Forelimb muscle (tissue), 1 donor: ENCODE measurements around the gene TREH. TPM values are rescaled to one million over a fixed set of nuclear protein-coding genes. Genes with fewer than 3 reads are reported as not detected.
"Not testable (repeated sequence)": the region's sequence is repeated elsewhere in the genome, so short reads cannot be mapped to it uniquely, and the experiment has no call there.

Experiments used
- DNase-seq: peaks from one replicate; pipeline ENCODE4 v3.0.0-alpha.2; 2013; ENCODE audit warnings: low read depth
- polyA plus RNA-seq: library from polyadenylated mRNA; unstranded; fragments of 120-200 nt; gene quantifications from one replicate; pipeline ENCODE4 v1.2.1, GENCODE V29; 2013; ENCODE audit not compliant: insufficient read length

TREH gene
- polyA plus RNA-seq, 1 donor: 0.19 TPM

DNA sequence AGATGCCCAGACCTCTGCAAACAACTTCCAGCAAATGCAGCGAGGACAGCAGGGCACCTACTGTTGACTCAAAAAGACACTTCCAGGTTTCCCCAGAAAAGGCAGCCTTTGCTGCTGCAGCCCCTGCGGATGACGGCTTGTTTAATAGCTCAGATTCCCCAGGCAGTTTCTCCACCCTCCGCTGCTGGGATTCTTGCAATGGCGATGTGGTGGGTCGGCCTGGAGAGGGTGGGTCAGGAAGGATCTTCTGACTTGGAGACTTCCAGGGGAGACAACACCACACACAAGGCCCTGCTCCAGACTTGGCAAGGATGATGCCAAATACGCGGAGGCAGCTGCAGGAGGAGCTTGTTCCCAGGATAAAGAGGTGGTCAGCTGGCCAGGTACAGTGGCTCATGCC is 17.9 kb upstream of the TREH start:
- DNase-seq: no peak

GRCh38 chr11:118696673-118697226 is 17.3 kb upstream of the TREH start:
- DNase-seq: no peak

DNA sequence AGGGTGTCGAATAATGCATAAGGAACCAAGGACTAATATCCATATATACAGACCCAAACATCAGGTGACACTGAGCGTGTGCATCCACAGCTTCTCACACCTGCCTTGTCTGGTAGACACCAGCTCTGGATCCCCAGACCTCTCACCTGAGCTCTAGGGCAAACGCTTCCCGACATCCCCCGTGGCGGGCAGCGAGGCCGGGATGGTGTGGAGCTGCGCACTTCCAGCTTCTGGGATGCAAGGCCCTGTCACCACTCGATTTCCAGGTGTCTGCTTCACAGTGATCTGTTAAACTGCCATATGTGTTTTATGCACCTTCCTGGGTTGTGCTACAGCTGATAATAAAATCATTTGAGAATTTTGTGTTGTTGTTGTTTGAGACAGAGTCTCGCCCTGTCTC is 15.3 kb upstream of the TREH start:
- no peak for DNase-seq

GRCh38 chr11:118694185-118694584 is 14.7 kb upstream of the TREH start:
- no peak for DNase-seq

DNA sequence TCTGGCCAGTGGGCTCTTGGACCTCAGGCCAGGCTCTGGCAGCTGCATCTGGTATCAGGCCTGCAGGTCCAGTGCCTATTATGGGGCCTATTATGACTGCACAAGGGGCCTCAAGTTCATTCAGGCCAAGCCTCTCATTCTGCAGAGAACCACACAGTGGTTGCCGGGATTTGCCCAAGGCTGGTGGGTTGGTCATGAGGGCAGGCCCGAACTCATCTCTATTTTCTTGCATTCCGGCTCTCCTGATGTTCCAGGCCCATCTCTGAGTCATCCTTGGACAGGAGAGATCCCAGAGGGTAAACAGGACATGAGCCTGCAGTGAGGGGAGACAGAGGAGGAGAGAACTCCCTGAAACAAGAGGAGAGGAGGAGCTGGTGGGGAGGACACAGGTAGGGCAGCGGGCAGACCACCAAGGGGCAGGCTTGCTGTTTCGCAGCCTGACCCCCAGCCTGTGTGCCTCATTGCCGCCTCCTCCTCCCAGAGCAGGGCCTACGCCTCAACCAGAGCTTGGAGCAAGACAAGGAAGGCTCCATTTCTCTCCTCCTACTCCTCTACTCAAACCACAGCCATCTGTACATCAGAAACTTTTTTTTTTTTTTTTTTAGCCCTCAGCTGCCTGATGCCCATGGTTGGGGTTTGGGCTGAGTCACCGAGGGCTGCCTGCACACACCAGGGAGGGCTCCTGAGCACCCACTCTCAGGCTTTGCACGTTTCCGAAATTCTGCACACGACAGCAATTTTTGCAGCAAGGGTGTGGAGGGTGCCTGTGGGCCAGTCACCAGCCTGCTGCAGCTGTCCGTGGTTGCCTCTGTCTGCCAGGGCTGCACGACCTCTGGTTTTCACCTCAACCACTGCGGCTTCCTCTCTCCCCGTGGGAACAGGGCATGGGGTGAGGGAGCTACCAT is 12.7 kb upstream of the TREH start:
- DNase-seq: no peak

DNA sequence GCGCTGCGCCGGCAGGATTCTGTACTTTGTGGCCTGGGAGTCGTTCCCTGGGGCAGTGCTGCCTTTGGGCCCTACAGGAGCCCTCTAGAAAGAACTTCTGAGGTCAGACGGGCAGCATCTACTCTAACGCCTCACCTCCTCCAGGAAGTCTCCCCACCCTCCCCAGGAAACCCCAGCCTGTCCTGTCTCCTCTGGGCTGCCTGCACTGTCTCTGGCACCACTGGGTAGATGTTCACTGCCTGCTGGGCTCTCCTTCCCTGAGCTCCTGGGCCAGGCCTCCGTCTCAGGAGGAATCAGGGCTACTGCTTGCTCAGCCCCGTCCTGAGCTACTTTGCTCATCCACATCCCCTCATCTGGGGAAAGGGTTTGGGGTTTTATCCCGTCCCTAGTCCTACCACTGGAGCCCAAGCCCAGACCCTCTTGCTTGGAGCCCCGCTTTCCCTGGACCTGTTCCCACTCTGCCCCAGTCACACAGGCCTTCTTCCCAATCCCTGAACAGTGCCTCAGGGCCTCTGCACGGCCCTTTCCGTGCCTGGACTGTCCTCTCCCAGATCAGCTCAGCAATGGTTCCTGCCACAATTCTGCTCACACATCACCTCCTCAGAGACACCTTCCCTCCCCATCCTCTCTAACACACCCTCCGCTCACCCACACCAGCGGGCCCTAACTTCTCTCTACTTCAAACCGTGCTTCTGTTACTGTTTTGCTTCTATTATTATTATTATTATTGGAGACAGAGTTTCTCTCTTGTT is 11.3 kb upstream of the TREH start:
- no peak for DNase-seq

DNA sequence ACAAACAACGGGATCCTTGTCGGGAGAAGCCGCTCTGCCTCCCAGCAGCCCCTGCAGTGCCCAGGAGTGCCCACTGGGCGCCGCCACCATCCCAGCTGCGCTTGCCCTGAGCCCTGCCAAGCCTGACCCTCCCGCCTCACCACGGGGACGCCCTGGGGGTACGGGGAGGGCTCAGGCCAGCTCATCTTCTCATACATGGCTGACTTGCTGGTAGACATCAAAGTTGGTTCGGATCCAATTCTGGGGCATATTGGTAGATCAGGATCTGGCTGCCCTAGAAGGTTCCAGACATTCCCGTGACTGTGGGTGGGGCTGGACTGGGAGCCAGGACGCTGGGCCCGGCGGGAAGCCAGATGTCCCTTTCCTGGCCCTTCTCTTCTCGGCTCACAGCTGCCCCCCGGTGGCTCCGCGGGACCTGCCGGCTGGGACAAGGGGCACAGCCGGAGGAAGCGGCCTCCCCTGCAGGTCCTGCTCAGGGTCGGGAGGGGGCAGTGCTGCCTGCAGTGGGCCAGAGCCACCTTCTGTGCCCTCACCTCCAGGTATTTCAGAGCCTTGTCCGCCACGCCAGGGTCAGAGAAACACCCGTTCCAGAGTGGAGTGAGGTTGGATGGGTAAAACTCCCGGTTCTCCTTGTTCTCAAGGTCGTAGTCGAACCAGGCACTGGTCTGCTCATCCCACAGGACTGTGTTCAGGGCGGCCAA is 10.6 kb upstream of the TREH start:
- peak; percentile 46 for DNase-seq

GRCh38 chr11:118689503-118689851 is 10.0 kb upstream of the TREH start:
- DNase-seq: no peak

DNA sequence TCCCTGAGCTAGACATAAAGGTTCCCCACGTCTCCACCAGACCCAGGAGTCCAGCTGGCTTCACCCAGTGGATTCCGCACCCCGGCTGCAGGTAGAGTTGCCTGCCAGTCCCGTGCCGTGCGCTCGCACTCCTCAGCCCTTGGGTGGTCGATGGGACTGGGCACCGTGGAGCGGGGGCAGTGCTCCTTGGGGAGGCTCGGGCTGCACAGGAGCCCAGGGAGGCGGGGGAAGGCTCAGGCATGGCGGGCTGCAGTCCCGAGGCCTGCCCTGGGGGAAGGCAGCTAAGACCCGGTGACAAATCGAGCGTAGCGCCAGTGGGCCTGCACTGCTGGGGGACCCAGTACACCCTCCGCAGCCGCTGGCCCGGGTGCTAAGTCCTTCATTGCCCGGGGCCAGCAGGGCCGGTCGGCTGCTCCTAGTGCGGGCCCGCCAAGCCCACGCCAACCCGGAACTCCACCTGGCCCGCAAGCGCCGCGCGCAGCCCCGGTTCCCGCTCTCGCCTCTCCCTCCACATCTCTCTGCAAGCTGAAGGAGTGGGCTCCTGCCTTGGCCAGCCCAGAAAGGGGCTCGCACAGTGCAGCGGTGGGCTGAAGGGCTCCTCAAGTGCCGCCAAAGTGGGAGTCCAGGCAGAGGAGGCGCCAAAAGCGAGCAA is 9.5 kb upstream of the TREH start:
- no peak for DNase-seq

- not testable (repeated sequence) for DNase-seq
Measured at GRCh38 chr11:118688339-118688738, 8.9 kb upstream of the TREH start.

DNA sequence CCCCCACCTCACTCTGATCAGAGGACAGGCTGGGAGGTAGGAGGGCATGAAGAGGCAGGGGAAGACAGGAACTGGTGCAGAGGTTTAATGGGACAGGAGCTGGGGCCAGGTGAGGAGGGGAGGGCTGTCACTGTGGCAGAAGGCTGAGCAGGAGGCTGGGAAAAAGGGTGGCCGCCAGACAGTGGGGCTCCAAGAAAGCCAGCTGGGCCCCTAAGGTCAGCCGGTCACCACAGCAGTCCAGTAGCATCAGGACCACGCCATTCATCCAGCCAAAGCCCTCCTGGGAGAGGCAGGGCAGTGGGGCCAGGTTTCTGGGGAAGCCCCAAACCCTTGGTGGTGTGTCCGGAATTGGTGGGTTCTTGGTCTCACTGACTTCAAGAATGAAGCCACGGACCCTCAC is 8.5 kb upstream of the TREH start:
- DNase-seq: no peak

- no peak for DNase-seq
Measured at GRCh38 chr11:118684187-118684586, 4.7 kb upstream of the TREH start.

DNA sequence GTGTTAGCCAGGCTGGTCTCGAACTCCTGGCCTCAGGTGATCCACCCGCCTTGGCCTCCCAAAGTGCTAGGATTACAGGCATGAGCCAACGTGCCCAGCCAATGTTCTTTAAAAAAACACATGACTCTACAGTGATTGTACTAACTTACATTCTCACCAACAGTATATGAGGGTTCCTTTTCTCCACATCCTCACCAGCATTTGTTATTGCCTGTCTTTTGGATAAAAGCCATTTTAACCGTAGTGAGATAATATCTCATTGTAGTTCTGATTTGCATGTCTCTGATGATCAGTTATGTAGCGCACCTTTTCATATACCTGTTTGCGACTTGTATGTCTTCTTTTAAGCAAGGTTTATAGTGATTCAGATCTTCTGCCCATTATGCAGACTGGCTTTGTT is 3.5 kb upstream of the TREH start:
- not testable (repeated sequence) for DNase-seq

GRCh38 chr11:118682372-118682771 is 2.9 kb upstream of the TREH start:
- no peak for DNase-seq

- not testable (repeated sequence) for DNase-seq
Measured at GRCh38 chr11:118678908-118679307, 542 bp downstream of the TREH start.

- no peak for DNase-seq
Measured at GRCh38 chr11:118677977-118678376, 1.5 kb downstream of the TREH start.

- DNase-seq: no peak
Measured at GRCh38 chr11:118674082-118674435, 5.4 kb downstream of the TREH start.

- no peak for DNase-seq
Measured at GRCh38 chr11:118673361-118674081, 5.9 kb downstream of the TREH start.

- no peak for DNase-seq
Measured at GRCh38 chr11:118672846-118673245, 6.6 kb downstream of the TREH start.

- no peak for DNase-seq
Measured at GRCh38 chr11:118671254-118671653, 8.2 kb downstream of the TREH start.

DNA sequence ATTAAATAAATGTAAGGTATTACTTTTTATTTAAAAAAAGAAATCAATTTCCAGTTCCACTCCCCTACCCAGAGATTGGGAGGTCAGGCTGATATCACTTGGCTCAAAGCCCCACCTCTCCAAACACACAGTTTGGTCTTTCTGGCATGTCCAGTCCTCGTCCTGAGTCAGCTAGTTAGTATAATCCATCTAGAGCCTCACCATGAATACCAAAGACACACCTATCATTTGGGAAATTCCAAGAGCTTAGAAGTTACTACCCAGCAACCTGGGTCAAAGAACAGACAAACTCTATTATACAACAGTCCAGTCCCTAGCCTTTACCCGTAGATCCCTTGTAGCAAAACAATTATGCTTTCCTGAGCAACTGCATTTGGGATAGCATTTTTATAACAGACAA is 9.4 kb downstream of the TREH start:
- DNase-seq: no peak
